GM12801 (cell line): ENCODE results near the gene PSORS1C1.

Experiments
- CTCF ChIP-seq: IDR thresholded peaks from one replicate; pipeline ENCODE4 v1.5.1; 2011; ENCODE audit warnings: control low read depth; ENCODE audit not compliant: insufficient read length; ENCODE audit errors: extremely low read depth

Gene PSORS1C1

GRCh38 chr6:31165986-31166385, 51.4 kb downstream of the PSORS1C1 start:
- TF ChIP-seq CTCF, result no peak

GRCh38 chr6:31168606-31169005, 54.0 kb downstream of the PSORS1C1 start:
- TF ChIP-seq CTCF, result no peak

GRCh38 chr6:31169123-31169857, 54.7 kb downstream of the PSORS1C1 start:
- no peak for TF ChIP-seq CTCF

- no peak for TF ChIP-seq CTCF
Observed at GRCh38 chr6:31170600-31170881, 55.9 kb downstream of the PSORS1C1 start, which contains the start of gene POU5F1. Gene POU5F1 (minus strand): TSS chr6:31170682. CDS start chr6:31170620, 62 bp downstream.

GRCh38 chr6:31170987-31171671, 56.5 kb downstream of the PSORS1C1 start:
- TF ChIP-seq CTCF, result no peak

- no peak for TF ChIP-seq CTCF
Observed at GRCh38 chr6:31171931-31172905, 57.6 kb downstream of the PSORS1C1 start.

- no peak for TF ChIP-seq CTCF
Observed at GRCh38 chr6:31172973-31173384, 58.4 kb downstream of the PSORS1C1 start.
